Fibroblast of lung (primary cell): Measurements from ENCODE around the gene GPR150.

ENCODE experiments used
- EZH2 ChIP-seq: IDR thresholded peaks from 2 replicates; pipeline ENCODE4 v1.5.1; 2012; ENCODE audit warnings: low read length, control low read depth, mild to moderate bottlenecking; ENCODE audit errors: missing control alignments
- TF ChIP-seq, protein P1 (sequence below), 2 donors: IDR thresholded peaks in 1 of 2; conservative IDR thresholded peaks in 1 of 2; 1 replicate in 1 of 2; 2 replicates in 1 of 2; pipeline ENCODE4 v1.5.1; 2011 to 2012; ENCODE audit warnings: low read length in 2 of 2, control low read depth in 1 of 2, inconsistent platforms in 1 of 2, low read depth in 1 of 2, mild to moderate bottlenecking in 1 of 2

DNA sequence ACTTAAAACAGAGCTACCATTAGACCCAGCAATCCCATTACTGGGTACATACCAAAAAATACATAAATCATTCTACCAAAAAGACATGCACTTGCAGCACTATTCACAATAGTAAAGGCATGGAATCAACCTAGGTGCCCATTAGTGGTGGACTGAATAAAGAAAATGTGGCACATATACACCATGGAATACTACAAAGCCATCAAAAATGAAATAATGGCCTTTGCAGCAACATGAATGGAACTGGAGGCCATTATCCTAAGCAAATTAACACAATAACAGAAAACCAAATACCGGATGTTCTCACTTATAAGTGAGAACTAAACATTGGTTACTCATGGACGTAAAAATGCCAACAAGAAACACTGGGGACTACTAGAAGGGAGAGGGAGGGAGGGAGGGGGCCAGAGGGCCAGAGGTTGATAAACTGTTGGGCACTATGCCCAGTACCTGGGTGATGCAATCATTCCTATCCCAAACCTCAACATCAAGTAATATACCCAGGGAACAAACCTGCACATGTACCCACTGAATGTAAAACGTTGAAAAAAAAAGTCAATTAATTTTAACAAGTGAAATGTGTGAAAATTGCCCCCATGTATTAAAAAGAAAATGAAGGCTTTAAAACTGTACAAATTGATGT lies 24.5 kb upstream of the GPR150 start:
- TF ChIP-seq, protein P1, sequence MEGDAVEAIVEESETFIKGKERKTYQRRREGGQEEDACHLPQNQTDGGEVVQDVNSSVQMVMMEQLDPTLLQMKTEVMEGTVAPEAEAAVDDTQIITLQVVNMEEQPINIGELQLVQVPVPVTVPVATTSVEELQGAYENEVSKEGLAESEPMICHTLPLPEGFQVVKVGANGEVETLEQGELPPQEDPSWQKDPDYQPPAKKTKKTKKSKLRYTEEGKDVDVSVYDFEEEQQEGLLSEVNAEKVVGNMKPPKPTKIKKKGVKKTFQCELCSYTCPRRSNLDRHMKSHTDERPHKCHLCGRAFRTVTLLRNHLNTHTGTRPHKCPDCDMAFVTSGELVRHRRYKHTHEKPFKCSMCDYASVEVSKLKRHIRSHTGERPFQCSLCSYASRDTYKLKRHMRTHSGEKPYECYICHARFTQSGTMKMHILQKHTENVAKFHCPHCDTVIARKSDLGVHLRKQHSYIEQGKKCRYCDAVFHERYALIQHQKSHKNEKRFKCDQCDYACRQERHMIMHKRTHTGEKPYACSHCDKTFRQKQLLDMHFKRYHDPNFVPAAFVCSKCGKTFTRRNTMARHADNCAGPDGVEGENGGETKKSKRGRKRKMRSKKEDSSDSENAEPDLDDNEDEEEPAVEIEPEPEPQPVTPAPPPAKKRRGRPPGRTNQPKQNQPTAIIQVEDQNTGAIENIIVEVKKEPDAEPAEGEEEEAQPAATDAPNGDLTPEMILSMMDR (conservative IDR thresholded peaks at IDR 0.05 in 1 of 2, IDR thresholded peaks at IDR 0.05 in 1 of 2; ENCODE audit: low read depth in 1 of 2, low read length in 2 of 2): no peak
- no peak for TF ChIP-seq EZH2
